Umbilical cord (tissue), 2 donors: ENCODE data around the gene ARHGAP32. TPM values are rescaled to one million over a fixed set of nuclear protein-coding genes. Genes with fewer than 3 reads are reported as not detected.
"Not testable (repeated sequence)": the region's sequence is repeated elsewhere in the genome, so short reads cannot be mapped to it uniquely, and the experiment has no call there.

Experiments used
- DNase-seq: peaks from one replicate; pipeline ENCODE4 v3.0.0-alpha.2; 2015; ENCODE audit warnings: low spot score
- total RNA-seq: library from RNA; depleted of rRNA; stranded (reverse); fragments of >200 nt; gene quantifications from one replicate; pipeline ENCODE4 v1.2.3, GENCODE V29; 2014; ENCODE audit warnings: low replicate concordance; ENCODE audit not compliant: insufficient read depth

Gene ARHGAP32
- total RNA-seq, 1 donor from 2014 or later: 6.0 TPM

- no peak for DNase-seq
These were observed 258.5 kb downstream of the ARHGAP32 start for GRCh38 chr11:128933481-128934178.

GRCh38 chr11:128931668-128932067 is 260.5 kb downstream of the ARHGAP32 start:
- no peak for DNase-seq

GRCh38 chr11:128931066-128931465 is 261.1 kb downstream of the ARHGAP32 start:
- no peak for DNase-seq

GRCh38 chr11:128929991-128930390 is 262.1 kb downstream of the ARHGAP32 start:
- no peak for DNase-seq

GRCh38 chr11:128929468-128929867 is 262.7 kb downstream of the ARHGAP32 start:
- DNase-seq: no peak

GRCh38 chr11:128928400-128928799 is 263.7 kb downstream of the ARHGAP32 start:
- no peak for DNase-seq

- no peak for DNase-seq
These were observed 264.3 kb downstream of the ARHGAP32 start for GRCh38 chr11:128927683-128928336.

GRCh38 chr11:128927108-128927461 is 265.0 kb downstream of the ARHGAP32 start:
- no peak for DNase-seq

- DNase-seq: no peak
These were observed 265.6 kb downstream of the ARHGAP32 start for GRCh38 chr11:128926437-128927107.

GRCh38 chr11:128926000-128926399 is 266.1 kb downstream of the ARHGAP32 start:
- DNase-seq: no peak

- DNase-seq: no peak
These were observed 266.9 kb downstream of the ARHGAP32 start for GRCh38 chr11:128925250-128925600.

- DNase-seq: no peak
These were observed 267.4 kb downstream of the ARHGAP32 start for GRCh38 chr11:128924510-128925249.

- DNase-seq: no peak
These were observed 268.0 kb downstream of the ARHGAP32 start for GRCh38 chr11:128924104-128924503.

GRCh38 chr11:128921793-128922192 is 270.3 kb downstream of the ARHGAP32 start:
- no peak for DNase-seq

GRCh38 chr11:128920666-128921065 is 271.5 kb downstream of the ARHGAP32 start:
- no peak for DNase-seq

- not testable (repeated sequence) for DNase-seq
These were observed 272.5 kb downstream of the ARHGAP32 start for GRCh38 chr11:128919635-128920034.

- no peak for DNase-seq
These were observed 272.9 kb downstream of the ARHGAP32 start for GRCh38 chr11:128919216-128919615.

- DNase-seq: no peak
These were observed 274.9 kb downstream of the ARHGAP32 start for GRCh38 chr11:128917144-128917724.

GRCh38 chr11:128916681-128917080 is 275.4 kb downstream of the ARHGAP32 start:
- no peak for DNase-seq

- DNase-seq: no peak
These were observed 276.0 kb downstream of the ARHGAP32 start for GRCh38 chr11:128916037-128916572.

- no peak for DNase-seq
These were observed 277.0 kb downstream of the ARHGAP32 start for GRCh38 chr11:128915149-128915521.
